ENCODE measurements around the gene KRTAP19-1.

- TF ChIP-seq CTCF (IDR thresholded peaks at IDR 0.05) = no peak
- no peak for TF ChIP-seq POLR2AphosphoS5 (IDR thresholded peaks at IDR 0.05)
These were observed 11.8 kb upstream of the KRTAP19-1 start, which contains the start of gene KRTAP19-3 for GRCh38 chr21:30491963-30492428.
